WTC11 (cell line): ENCODE results near the gene ERC2. TPM values are rescaled to one million over a fixed set of nuclear protein-coding genes. Genes with fewer than 3 reads are reported as not detected.

Source experiments
- ATAC-seq: fragments of 200-7000 bp; cut with Tn5 transposase; 2 replicates; pipeline ENCODE4 v1.10.0; 2021; ENCODE audit warnings: mild to moderate bottlenecking, moderate library complexity
- CTCF ChIA-PET: fragments of 300-600 bp; sonication (Branson Sonifier 250); formaldehyde crosslinking; loops from one replicate; lab custom pipeline; 2021; ENCODE audit warnings: antibody characterized with exemption; lab: Charles Lee
- POLR2A ChIA-PET: fragments of 350-600 bp; sonication (Branson Sonifier 250); formaldehyde crosslinking; loops from one replicate; lab custom pipeline; 2021; ENCODE audit warnings: antibody characterized with exemption; lab: Charles Lee
- DNase-seq: peaks from one replicate; pipeline ENCODE4 v3.0.0; 2021; ENCODE audit warnings: low spot score
- H3K27ac Mint-ChIP-seq: 2 replicates; pipeline ENCODE4 v1.8.0; 2021; ENCODE audit warnings: mixed read lengths
- H3K27me3 Mint-ChIP-seq: 2 replicates; pipeline ENCODE4 v1.8.0; 2021; ENCODE audit warnings: low read depth, mild to moderate bottlenecking, moderate library complexity, mixed read lengths
- H3K36me3 Mint-ChIP-seq: 2 replicates; pipeline ENCODE4 v1.8.0; 2021; ENCODE audit warnings: mixed read lengths
- H3K4me1 Mint-ChIP-seq: 2 replicates; pipeline ENCODE4 v1.8.0; 2022; ENCODE audit warnings: mixed read lengths
- H3K4me3 Mint-ChIP-seq: 2 replicates; pipeline ENCODE4 v1.8.0; 2021; ENCODE audit warnings: mild to moderate bottlenecking, moderate library complexity, mixed read lengths
- H3K9me3 Mint-ChIP-seq: 2 replicates; pipeline ENCODE4 v1.8.0; 2021; ENCODE audit warnings: mixed read lengths
- E2F4 ChIP-seq: sonication (generic); formaldehyde crosslinking; IDR thresholded peaks from 2 replicates; pipeline ENCODE4 v1.8.1; 2022; ENCODE audit warnings: low read depth, mild to moderate bottlenecking, moderate library complexity, missing genetic modification reagents, borderline replicate concordance
- EMX1 ChIP-seq: fragments of 250-450 bp; sonication (Bioruptor Pico); IDR thresholded peaks from 2 replicates; pipeline ENCODE4 v1.8.0; 2021; ENCODE audit warnings: mild to moderate bottlenecking
- FOXP4 ChIP-seq: sonication (generic); formaldehyde crosslinking; IDR thresholded peaks from 2 replicates; pipeline ENCODE4 v1.8.0; 2022; ENCODE audit warnings: mild to moderate bottlenecking, missing genetic modification reagents
- IRF2 ChIP-seq: sonication (generic); formaldehyde crosslinking; IDR thresholded peaks from 2 replicates; pipeline ENCODE4 v1.8.0; 2022; ENCODE audit warnings: low read depth, missing genetic modification reagents, borderline replicate concordance
- MXD4 ChIP-seq: fragments of 250-450 bp; sonication (Bioruptor Pico); IDR thresholded peaks from 2 replicates; pipeline ENCODE4 v1.8.0; 2021; ENCODE audit warnings: mild to moderate bottlenecking, moderate library complexity, borderline replicate concordance
- OVOL2 ChIP-seq: fragments of 250-450 bp; sonication (Bioruptor Pico); IDR thresholded peaks from 2 replicates; pipeline ENCODE4 v1.9.0; 2021; ENCODE audit warnings: mild to moderate bottlenecking, borderline replicate concordance
- PRDM15 ChIP-seq: sonication (generic); formaldehyde crosslinking; IDR thresholded peaks from 2 replicates; pipeline ENCODE4 v1.8.0; 2022; ENCODE audit warnings: missing genetic modification reagents
- RORB ChIP-seq: fragments of 250-450 bp; sonication (Bioruptor Pico); IDR thresholded peaks from 2 replicates; pipeline ENCODE4 v1.9.0; 2021; ENCODE audit warnings: mild to moderate bottlenecking
- SP1 ChIP-seq: sonication (generic); formaldehyde crosslinking; conservative IDR thresholded peaks from 2 replicates; pipeline ENCODE4 v1.8.1; 2022; ENCODE audit warnings: missing genetic modification reagents
- STAT6 ChIP-seq: sonication (generic); formaldehyde crosslinking; conservative IDR thresholded peaks from 2 replicates; pipeline ENCODE4 v1.8.1; 2023; ENCODE audit warnings: mild to moderate bottlenecking, low read depth, missing genetic modification reagents, moderate library complexity
- TCF7 ChIP-seq: sonication (generic); formaldehyde crosslinking; IDR thresholded peaks from 2 replicates; pipeline ENCODE4 v1.8.0; 2022; ENCODE audit warnings: mild to moderate bottlenecking, low read depth, missing genetic modification reagents, moderate library complexity
- ZNF121 ChIP-seq: sonication (generic); formaldehyde crosslinking; IDR thresholded peaks from 2 replicates; pipeline ENCODE4 v1.8.0; 2023; ENCODE audit warnings: missing genetic modification reagents
- ZNF532 ChIP-seq: fragments of 250-450 bp; sonication (Bioruptor Pico); IDR thresholded peaks from 2 replicates; pipeline ENCODE4 v1.9.0; 2021; ENCODE audit warnings: mild to moderate bottlenecking, borderline replicate concordance
- total RNA-seq: library from RNA; stranded (reverse); gene quantifications from 3 replicates; pipeline ENCODE4 v1.2.3, GENCODE V29; 2021

The ERC2 gene
- total RNA-seq, 1 experiment from 2014 or later = 23.5 TPM

GRCh38 chr3:55597641-55598040, 870.6 kb downstream of the ERC2 start:
- ATAC-seq (no peak), DNase-seq (no peak)
- TF ChIP-seq STAT6 (no peak), EMX1 (CRISPR knock-in tag) (no peak), MXD4 (CRISPR knock-in tag) (no peak), FOXP4 (no peak), RORB (CRISPR knock-in tag) (no peak), TCF7 (CRISPR knock-in tag) (no peak), SP1 (CRISPR knock-in tag) (no peak), OVOL2 (CRISPR knock-in tag) (no peak), PRDM15 (CRISPR knock-in tag) (no peak), E2F4 (no peak)
- Mint-ChIP-seq H3K27ac (no peak overlapping the region), H3K9me3 (peaks cover 12% of the 10 kb centered on the region), H3K4me3 (no peak overlapping the region), H3K4me1 (peaks cover 8% of the 10 kb centered on the region), H3K27me3 (no peaks in the 10 kb centered on the region), H3K36me3 (no peaks in the 10 kb centered on the region)
- ChIA-PET POLR2A (no interaction called here), CTCF (interaction anchor here (1.3 kb wide), 1 partner anchor 125 kb away, joined by 3 read pairs; no protein-coding TSS in a partner anchor)

GRCh38 chr3:55596212-55596611, 872.1 kb downstream of the ERC2 start:
- Mint-ChIP-seq H3K27ac (no peak overlapping the region), H3K36me3 (no peaks in the 10 kb centered on the region), H3K27me3 (no peaks in the 10 kb centered on the region), H3K9me3 (peaks cover 12% of the 10 kb centered on the region), H3K4me3 (no peak overlapping the region), H3K4me1 (peaks cover 21% of the 10 kb centered on the region)
- ATAC-seq (no peak), DNase-seq (no peak)
- ChIA-PET CTCF (no interaction called here), POLR2A (no interaction called here)
- TF ChIP-seq ZNF121 (CRISPR knock-in tag) (peak; percentile 58; the same call in 1 of the 2 replicates), IRF2 (no peak), ZNF532 (CRISPR knock-in tag) (no peak)
